Ishikawa (cell line): ENCODE results near the gene FOXJ1.

ENCODE experiments used
- CEBPB ChIP-seq: IDR thresholded peaks from 2 replicates; pipeline ENCODE4 v1.6.1; 2012
- CREB1 ChIP-seq: IDR thresholded peaks from 2 replicates; pipeline ENCODE4 v1.6.1; 2012; ENCODE audit warnings: low read depth
- EGR1 ChIP-seq: IDR thresholded peaks from 2 replicates; pipeline ENCODE4 v1.6.1; 2012
- EP300 ChIP-seq: IDR thresholded peaks from 2 replicates; pipeline ENCODE4 v1.6.1; 2012; ENCODE audit warnings: borderline replicate concordance
- FOXM1 ChIP-seq: IDR thresholded peaks from 2 replicates; pipeline ENCODE4 v1.6.1; 2012; ENCODE audit warnings: low read depth, borderline replicate concordance
- NFIC ChIP-seq: IDR thresholded peaks from 2 replicates; pipeline ENCODE4 v1.6.1; 2012
- RAD21 ChIP-seq: IDR thresholded peaks from 2 replicates; pipeline ENCODE4 v1.6.1; 2012; ENCODE audit warnings: low read depth
- TAF1 ChIP-seq: IDR thresholded peaks from 2 replicates; pipeline ENCODE4 v1.6.1; 2012; ENCODE audit warnings: low read depth, mild to moderate bottlenecking
- TCF12 ChIP-seq: IDR thresholded peaks from 2 replicates; pipeline ENCODE4 v1.6.1; 2012; ENCODE audit warnings: low read depth
- TEAD4 ChIP-seq: IDR thresholded peaks from 2 replicates; pipeline ENCODE4 v1.6.1; 2012
- YY1 ChIP-seq: IDR thresholded peaks from 2 replicates; pipeline ENCODE4 v1.6.1; 2012; ENCODE audit warnings: low read depth
- ZBTB7A ChIP-seq: IDR thresholded peaks from 2 replicates; pipeline ENCODE4 v1.6.1; 2012; ENCODE audit warnings: low read depth
- TF ChIP-seq, protein P1 (sequence below): IDR thresholded peaks from 2 replicates; pipeline ENCODE4 v1.6.1; 2012
- TF ChIP-seq, protein P2 (sequence below): IDR thresholded peaks from 2 replicates; pipeline ENCODE4 v1.6.1; 2012
- TF ChIP-seq, protein P3 (sequence below): IDR thresholded peaks from 2 replicates; pipeline ENCODE4 v1.6.1; 2012; ENCODE audit warnings: low read depth, mild to moderate bottlenecking

The FOXJ1 gene

DNA sequence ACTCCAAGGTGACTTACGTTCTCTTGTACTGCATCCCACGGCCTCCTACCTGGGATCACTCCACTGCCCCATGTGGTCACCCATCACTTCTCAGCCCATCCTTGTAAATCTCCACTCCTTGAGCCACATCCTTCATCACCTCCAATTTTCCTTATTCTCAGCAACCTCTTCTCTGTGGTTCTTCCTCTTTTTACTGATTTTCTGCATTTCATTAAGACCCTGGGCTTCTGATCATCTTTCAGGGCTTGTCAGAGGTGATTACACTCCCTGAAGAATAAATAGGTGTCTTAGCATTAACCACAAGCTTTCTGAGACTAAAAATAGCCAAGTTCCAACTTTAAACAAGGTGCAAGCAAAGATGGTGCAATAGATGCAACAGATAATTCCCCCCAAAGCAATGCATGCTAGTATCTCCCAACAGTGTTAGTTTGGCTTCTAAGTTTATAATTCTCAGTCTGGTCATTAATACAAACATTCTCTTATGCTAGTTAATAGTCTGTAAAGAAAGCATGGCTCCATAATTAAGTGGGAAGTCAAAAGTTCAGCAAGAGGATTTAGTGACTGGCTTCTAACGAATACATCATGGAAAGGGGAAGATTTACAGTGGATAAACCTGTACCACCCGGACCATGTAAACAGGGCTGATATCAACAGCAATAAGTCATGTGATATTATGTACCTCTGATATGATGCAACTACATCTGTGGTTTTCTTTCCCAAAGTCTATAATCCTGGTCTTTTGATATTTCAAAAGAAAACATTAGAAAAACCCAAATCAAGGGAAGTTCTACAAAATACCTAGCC lies 47.4 kb upstream of the FOXJ1 start:
- TF ChIP-seq, protein P1, sequence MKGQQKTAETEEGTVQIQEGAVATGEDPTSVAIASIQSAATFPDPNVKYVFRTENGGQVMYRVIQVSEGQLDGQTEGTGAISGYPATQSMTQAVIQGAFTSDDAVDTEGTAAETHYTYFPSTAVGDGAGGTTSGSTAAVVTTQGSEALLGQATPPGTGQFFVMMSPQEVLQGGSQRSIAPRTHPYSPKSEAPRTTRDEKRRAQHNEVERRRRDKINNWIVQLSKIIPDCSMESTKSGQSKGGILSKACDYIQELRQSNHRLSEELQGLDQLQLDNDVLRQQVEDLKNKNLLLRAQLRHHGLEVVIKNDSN, result no peak
- TF ChIP-seq RAD21 (no peak), TEAD4 (no peak), TCF12 (no peak), FOXM1 (no peak), ZBTB7A (no peak), EGR1 (no peak)
- TF ChIP-seq, protein P2, sequence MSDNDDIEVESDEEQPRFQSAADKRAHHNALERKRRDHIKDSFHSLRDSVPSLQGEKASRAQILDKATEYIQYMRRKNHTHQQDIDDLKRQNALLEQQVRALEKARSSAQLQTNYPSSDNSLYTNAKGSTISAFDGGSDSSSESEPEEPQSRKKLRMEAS, result no peak
- TF ChIP-seq, protein P3, sequence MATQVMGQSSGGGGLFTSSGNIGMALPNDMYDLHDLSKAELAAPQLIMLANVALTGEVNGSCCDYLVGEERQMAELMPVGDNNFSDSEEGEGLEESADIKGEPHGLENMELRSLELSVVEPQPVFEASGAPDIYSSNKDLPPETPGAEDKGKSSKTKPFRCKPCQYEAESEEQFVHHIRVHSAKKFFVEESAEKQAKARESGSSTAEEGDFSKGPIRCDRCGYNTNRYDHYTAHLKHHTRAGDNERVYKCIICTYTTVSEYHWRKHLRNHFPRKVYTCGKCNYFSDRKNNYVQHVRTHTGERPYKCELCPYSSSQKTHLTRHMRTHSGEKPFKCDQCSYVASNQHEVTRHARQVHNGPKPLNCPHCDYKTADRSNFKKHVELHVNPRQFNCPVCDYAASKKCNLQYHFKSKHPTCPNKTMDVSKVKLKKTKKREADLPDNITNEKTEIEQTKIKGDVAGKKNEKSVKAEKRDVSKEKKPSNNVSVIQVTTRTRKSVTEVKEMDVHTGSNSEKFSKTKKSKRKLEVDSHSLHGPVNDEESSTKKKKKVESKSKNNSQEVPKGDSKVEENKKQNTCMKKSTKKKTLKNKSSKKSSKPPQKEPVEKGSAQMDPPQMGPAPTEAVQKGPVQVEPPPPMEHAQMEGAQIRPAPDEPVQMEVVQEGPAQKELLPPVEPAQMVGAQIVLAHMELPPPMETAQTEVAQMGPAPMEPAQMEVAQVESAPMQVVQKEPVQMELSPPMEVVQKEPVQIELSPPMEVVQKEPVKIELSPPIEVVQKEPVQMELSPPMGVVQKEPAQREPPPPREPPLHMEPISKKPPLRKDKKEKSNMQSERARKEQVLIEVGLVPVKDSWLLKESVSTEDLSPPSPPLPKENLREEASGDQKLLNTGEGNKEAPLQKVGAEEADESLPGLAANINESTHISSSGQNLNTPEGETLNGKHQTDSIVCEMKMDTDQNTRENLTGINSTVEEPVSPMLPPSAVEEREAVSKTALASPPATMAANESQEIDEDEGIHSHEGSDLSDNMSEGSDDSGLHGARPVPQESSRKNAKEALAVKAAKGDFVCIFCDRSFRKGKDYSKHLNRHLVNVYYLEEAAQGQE, result no peak

GRCh38 chr17:76184290-76184689 lies 43.2 kb upstream of the FOXJ1 start:
- no peak for TF ChIP-seq RAD21
- no peak for TF ChIP-seq CEBPB
- TF ChIP-seq YY1, result no peak
- TF ChIP-seq TAF1, result no peak
- TF ChIP-seq, protein P1, result no peak
- TF ChIP-seq TEAD4, result no peak
- TF ChIP-seq, protein P3, result no peak

DNA sequence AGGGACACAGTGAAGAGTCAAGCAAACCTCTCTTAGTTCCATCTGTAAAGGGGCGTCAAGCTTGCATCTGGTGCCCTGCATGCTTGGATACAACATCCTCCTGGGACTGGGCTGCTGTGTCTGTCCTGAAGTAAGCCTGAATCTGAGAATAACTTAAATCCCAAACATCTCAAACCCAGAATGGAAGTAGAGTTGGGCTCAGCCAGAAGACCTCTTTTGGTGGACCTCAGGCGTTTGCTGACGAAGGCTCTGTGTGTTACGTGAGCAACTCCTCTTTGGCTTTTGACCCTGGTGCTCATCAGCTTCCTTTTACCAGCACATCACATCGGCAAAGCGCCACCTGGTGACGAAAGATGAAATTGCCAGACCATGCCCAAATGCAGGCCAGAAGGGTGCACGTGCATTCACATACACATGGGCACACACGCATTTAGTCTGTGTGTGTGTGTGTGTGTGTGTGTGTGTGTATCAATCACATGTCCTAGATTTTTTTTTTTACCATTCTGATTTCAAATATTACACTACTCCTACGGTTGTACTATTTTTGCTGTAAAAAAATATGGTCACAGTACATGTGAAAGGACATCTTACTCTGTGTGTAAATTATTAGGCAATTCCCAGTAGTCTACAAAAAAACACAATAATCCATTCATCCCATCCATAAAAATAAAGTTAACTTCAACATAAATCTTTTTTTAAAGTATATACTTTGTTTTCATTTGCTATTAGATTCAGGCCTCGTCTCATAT lies 41.1 kb upstream of the FOXJ1 start:
- TF ChIP-seq EGR1 (no peak), YY1 (no peak), RAD21 (peak; percentile 93), FOXM1 (no peak), NFIC (no peak), EP300 (no peak), CEBPB (no peak), ZBTB7A (no peak), TEAD4 (0 out of 2 replicates have a peak, but pooled peaks have one; percentile 26), TAF1 (no peak), CREB1 (no peak), TCF12 (no peak)
- TF ChIP-seq, protein P3, result no peak
- TF ChIP-seq, protein P1, result no peak
- TF ChIP-seq, protein P2, result peak; percentile 94
